DOHH2 (cell line): Measurements from ENCODE around the gene LAMB2.

ENCODE experiments used
- H3F3A ChIP-seq: fragments of 200-600 bp; sonication (generic), shearing (Covaris generic); 2 replicates; pipeline ENCODE4 v1.6.0; 2016; ENCODE audit warnings: antibody characterized with exemption, mild to moderate bottlenecking; ENCODE audit not compliant: control insufficient read depth, insufficient read depth
- H3K27ac ChIP-seq: fragments of 200-600 bp; sonication (generic); 2 replicates; pipeline ENCODE4 v1.5.1; 2014; ENCODE audit warnings: low read depth, mild to moderate bottlenecking, low read length, moderate library complexity
- H3K27me3 ChIP-seq: fragments of 200-600 bp; sonication (generic); 2 replicates; pipeline ENCODE4 v1.6.1; 2014; ENCODE audit warnings: mild to moderate bottlenecking, low read length, mixed read lengths; ENCODE audit not compliant: control insufficient read depth
- H3K36me3 ChIP-seq: fragments of 200-600 bp; sonication (generic); 2 replicates; pipeline ENCODE4 v1.6.1; 2014; ENCODE audit warnings: mild to moderate bottlenecking, low read length, moderate library complexity, mixed read lengths; ENCODE audit not compliant: control insufficient read depth
- H3K4me1 ChIP-seq: fragments of 200-600 bp; sonication (generic); 2 replicates; pipeline ENCODE4 v1.6.1; 2014; ENCODE audit warnings: mild to moderate bottlenecking, low read length, mixed read lengths; ENCODE audit not compliant: control insufficient read depth
- H3K4me2 ChIP-seq: fragments of 200-600 bp; sonication (generic); 2 replicates; pipeline ENCODE4 v1.6.0; 2014; ENCODE audit warnings: mild to moderate bottlenecking, low read length, moderate library complexity
- H3K4me3 ChIP-seq: fragments of 200-600 bp; sonication (generic); 2 replicates; pipeline ENCODE4 v1.5.1; 2014; ENCODE audit warnings: mild to moderate bottlenecking, low read length, mixed read lengths
- H3K79me2 ChIP-seq: fragments of 200-600 bp; sonication (generic); 2 replicates; pipeline ENCODE4 v1.6.1; 2014; ENCODE audit warnings: mild to moderate bottlenecking, low read length, mixed read lengths; ENCODE audit not compliant: control insufficient read depth
- H3K9me2 ChIP-seq: fragments of 200-600 bp; sonication (generic); replicated peaks from 2 replicates; pipeline ENCODE4 v1.6.1; 2014; ENCODE audit warnings: mild to moderate bottlenecking, low read length, mixed read lengths; ENCODE audit not compliant: control insufficient read depth
- H3K9me3 ChIP-seq: fragments of 200-600 bp; sonication (generic); 2 replicates; pipeline ENCODE4 v1.6.1; 2014; ENCODE audit warnings: antibody characterized with exemption, low read length, mixed read lengths; ENCODE audit not compliant: control insufficient read depth, insufficient read depth
- H4K20me1 ChIP-seq: fragments of 200-600 bp; sonication (generic); 2 replicates; pipeline ENCODE4 v1.6.0; 2014; ENCODE audit warnings: low read depth, mild to moderate bottlenecking, antibody characterized with exemption, low read length, moderate library complexity; ENCODE audit not compliant: control insufficient read depth, insufficient read depth
- CTCF ChIP-seq: fragments of 200-600 bp; sonication (generic); IDR thresholded peaks from one replicate; pipeline ENCODE4 v1.5.1; 2014; ENCODE audit warnings: antibody characterized with exemption, mild to moderate bottlenecking, low read depth, low read length; ENCODE audit not compliant: poor library complexity, severe bottlenecking
- EZH2phosphoT487 ChIP-seq: fragments of 200-600 bp; sonication (generic); IDR thresholded peaks from 2 replicates; pipeline ENCODE4 v1.6.1; 2017; ENCODE audit warnings: borderline replicate concordance, mild to moderate bottlenecking, antibody characterized with exemption, low read length, moderate library complexity, mixed read lengths

Gene LAMB2

DNA sequence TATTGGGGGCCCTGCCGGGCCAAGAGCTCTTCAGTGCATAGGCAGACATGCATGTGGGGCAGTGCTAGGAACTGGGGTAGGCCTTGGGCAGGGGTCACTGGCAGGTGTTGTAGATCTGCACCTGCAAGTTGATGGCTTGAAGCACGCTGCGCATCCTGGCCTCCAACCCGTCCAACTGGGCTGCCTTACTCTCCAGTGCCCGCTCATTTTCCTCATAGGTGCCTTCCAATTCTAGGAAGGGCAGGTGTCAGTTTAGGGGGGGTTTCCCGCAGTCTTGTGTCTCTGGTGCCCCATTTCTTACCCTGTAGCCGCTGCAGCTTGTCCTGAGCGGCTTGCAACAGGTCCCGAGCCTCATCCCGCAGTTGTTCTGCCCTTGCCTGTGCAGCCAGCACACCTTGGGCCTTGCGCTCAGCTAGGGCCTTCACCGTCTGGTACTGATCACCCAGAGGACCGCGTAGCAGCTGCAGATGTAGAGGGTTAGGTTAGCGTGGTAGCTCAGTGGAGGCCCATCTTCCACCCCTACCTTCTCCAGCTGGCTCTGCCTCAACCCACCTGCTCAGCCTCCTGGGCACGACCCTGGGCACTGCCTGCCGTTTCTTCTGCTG is 11.6 kb downstream of the LAMB2 start:
- Histone ChIP-seq H3F3A (peaks cover 9% of the 10 kb centered on the region), H3K9me3 (no peaks in the 10 kb centered on the region), H3K36me3 (peaks cover 37% of the 10 kb centered on the region), H4K20me1 (no peaks in the 10 kb centered on the region), H3K4me1 (peaks cover 18% of the 10 kb centered on the region), H3K79me2 (peaks cover 19% of the 10 kb centered on the region), H3K27me3 (no peaks in the 10 kb centered on the region), H3K9me2 (no peaks in the 10 kb centered on the region), H3K4me3 (peak overlapping the region; percentile 98), H3K27ac (peak overlapping the region; percentile 73), H3K4me2 (peak overlapping the region; percentile 92)
- no peak for TF ChIP-seq EZH2phosphoT487
- TF ChIP-seq CTCF: no peak

- H4K20me1 ChIP-seq: no peaks in the 10 kb centered on the region
- peaks cover 9% of the 10 kb centered on the region for H3F3A ChIP-seq
- peaks cover 18% of the 10 kb centered on the region for H3K4me1 ChIP-seq
- no peaks in the 10 kb centered on the region for H3K9me3 ChIP-seq
- peaks cover 43% of the 10 kb centered on the region for H3K36me3 ChIP-seq
- H3K4me3 ChIP-seq: peak within 1 kb of the TSS; percentile 98
- H3K9me2 ChIP-seq: no peaks in the 10 kb centered on the region
- H3K27me3 ChIP-seq: no peaks in the 10 kb centered on the region
- peak within 1 kb of the TSS; percentile 92 for H3K4me2 ChIP-seq
- TF ChIP-seq EZH2phosphoT487 (no peak), CTCF (peak; percentile 13)
- peak within 1 kb of the TSS; percentile 73 for H3K27ac ChIP-seq
- H3K79me2 ChIP-seq: peaks cover 19% of the 10 kb centered on the region
These were observed 12.3 kb downstream of the LAMB2 start, which contains the start of gene USP19 for GRCh38 chr3:49120438-49121131. Gene USP19 (minus strand): TSS chr3:49120823. CDS start chr3:49119145, 1,678 bp downstream.

GRCh38 chr3:49120096-49120437 is 12.8 kb downstream of the LAMB2 start:
- Histone ChIP-seq H3K9me3 (no peaks in the 10 kb centered on the region), H3K4me1 (peaks cover 18% of the 10 kb centered on the region), H3K4me2 (peak overlapping the region; percentile 92), H4K20me1 (no peaks in the 10 kb centered on the region), H3K4me3 (peak overlapping the region; percentile 98), H3K27me3 (no peaks in the 10 kb centered on the region), H3K79me2 (peaks cover 19% of the 10 kb centered on the region), H3F3A (peaks cover 9% of the 10 kb centered on the region), H3K36me3 (peaks cover 48% of the 10 kb centered on the region), H3K9me2 (no peaks in the 10 kb centered on the region), H3K27ac (peak overlapping the region; percentile 73)
- TF ChIP-seq CTCF (no peak), EZH2phosphoT487 (no peak)
